HepG2 (cell line): ENCODE measurements around the gene ARHGAP15. TPM values are rescaled to one million over a fixed set of nuclear protein-coding genes. Genes with fewer than 3 reads are reported as not detected.

ENCODE experiments used
- ATAC-seq: fragments of 200-7000 bp; cut with Tn5 transposase; 3 replicates; pipeline ENCODE4 v1.9.1; 2020; ENCODE audit warnings: mild to moderate bottlenecking, moderate library complexity
- BruUV-seq: library from RNA; stranded (reverse); fragments of 400-500 nt; replicated peaks from 2 replicates; lab custom pipeline; 2021; lab: Mats Ljungman, UMichigan
- CTCF ChIA-PET: fragments of 300-600 bp; formaldehyde crosslinking; extraction: SDS; loops from one replicate; lab custom pipeline; 2021; ENCODE audit warnings: low total read pairs, inconsistent platforms, low intra/inter-chr PET ratio; lab: Yijun Ruan, JAX
- POLR2A ChIA-PET: fragments of 350-600 bp; sonication (Branson Sonifier 250); formaldehyde crosslinking; loops from one replicate; lab custom pipeline; 2020; ENCODE audit warnings: antibody characterized with exemption, inconsistent platforms; lab: Yijun Ruan, JAX
- DNase-seq: peaks from one replicate; pipeline ENCODE4 v3.0.0-alpha.2; 2015; ENCODE audit warnings: low spot score
- FAIRE-seq: peaks from 3 replicates; lab custom pipeline; 2011; peaks lifted over from hg19 to GRCh38; lab: Jason Lieb, UNC
- H2AFZ ChIP-seq: one replicate; pipeline ENCODE4 v1.6.1; 2011; ENCODE audit warnings: low read length, inconsistent platforms
- H3K27ac ChIP-seq: fragments of 300-600 bp; 3 replicates; pipeline ENCODE4 v1.8.0; 2011; ENCODE audit warnings: mixed run types, mild to moderate bottlenecking, mixed read lengths, low read length, inconsistent platforms; ENCODE audit not compliant: insufficient read depth; ENCODE audit errors: extremely low read length
- H3K27me3 ChIP-seq, 2 experiments: fragments of 200-600 bp in 1 of 2; 2 replicates in 1 of 2; 3 replicates in 1 of 2; pipeline versions ENCODE4 v1.6.0 to v1.8.0; 2011; ENCODE audit warnings: low read length in 2 of 2, mild to moderate bottlenecking in 2 of 2, moderate library complexity in 2 of 2, inconsistent platforms in 1 of 2; ENCODE audit not compliant: insufficient read depth in 2 of 2, control insufficient read depth in 1 of 2
- H3K36me3 ChIP-seq, 2 experiments: fragments of 200-600 bp in 1 of 2; replicated peaks in 1 of 2; 2 replicates in 1 of 2; 3 replicates in 1 of 2; pipeline versions ENCODE4 v1.5.1 to v1.8.0; 2011; ENCODE audit warnings: low read length in 2 of 2, inconsistent platforms in 1 of 2; ENCODE audit not compliant: insufficient read depth in 2 of 2, control insufficient read depth in 1 of 2
- H3K4me1 ChIP-seq: 2 replicates; pipeline ENCODE4 v1.5.1; 2012; ENCODE audit warnings: low read length, inconsistent platforms; ENCODE audit not compliant: insufficient read depth
- H3K4me2 ChIP-seq: 2 replicates; pipeline ENCODE4 v1.6.0; 2011; ENCODE audit warnings: low read depth, low read length, inconsistent platforms
- H3K4me3 ChIP-seq, 3 experiments: fragments of 200-600 bp in 1 of 3; sonication (generic), shearing (Covaris generic) in 1 of 3; replicated peaks in 1 of 3; 2 replicates each; pipeline ENCODE4 v1.5.1; 2011 to 2016; ENCODE audit warnings: low read length in 3 of 3, inconsistent platforms in 2 of 3, low read depth in 2 of 3, mild to moderate bottlenecking in 2 of 3, control low read depth in 1 of 3, mixed read lengths in 1 of 3; ENCODE audit not compliant: insufficient read depth in 1 of 3
- H3K79me2 ChIP-seq: one replicate; pipeline ENCODE4 v1.6.1; 2011; ENCODE audit warnings: low read length, inconsistent platforms; ENCODE audit not compliant: insufficient read depth
- H3K9ac ChIP-seq: 2 replicates; pipeline ENCODE4 v1.6.0; 2011; ENCODE audit warnings: mild to moderate bottlenecking, low read depth, low read length, inconsistent platforms; ENCODE audit not compliant: insufficient read depth
- H3K9me3 ChIP-seq: 2 replicates; pipeline ENCODE4 v1.5.1; 2012; ENCODE audit warnings: mild to moderate bottlenecking, low read length
- H4K20me1 ChIP-seq: 2 replicates; pipeline ENCODE4 v1.6.0; 2011; ENCODE audit warnings: inconsistent platforms, mild to moderate bottlenecking, low read length, moderate library complexity; ENCODE audit not compliant: insufficient read depth
- CREB1 ChIP-seq, 2 experiments: fragments of 450-650 bp in 1 of 2; IDR thresholded peaks; 2 replicates each; pipeline ENCODE4 v1.6.1; 2016 to 2017; ENCODE audit warnings: control low read depth in 1 of 2, mild to moderate bottlenecking in 1 of 2, missing compliant biosample characterization in 1 of 2, missing genetic modification characterization in 1 of 2
- DMAP1 ChIP-seq: IDR thresholded peaks from 2 replicates; pipeline ENCODE4 v1.6.1; 2016
- DPF2 ChIP-seq: sonication (generic); formaldehyde crosslinking; IDR thresholded peaks from 2 replicates; pipeline ENCODE4 v1.4.0; 2020; ENCODE audit warnings: mild to moderate bottlenecking, low read depth, missing genetic modification reagents, borderline replicate concordance
- FOSL1 ChIP-seq: sonication (generic); formaldehyde crosslinking; IDR thresholded peaks from 2 replicates; pipeline ENCODE4 v1.9.0; 2021; ENCODE audit warnings: missing genetic modification reagents, borderline replicate concordance
- MXI1 ChIP-seq: IDR thresholded peaks from 3 replicates; pipeline ENCODE4 v1.6.1; 2012; ENCODE audit warnings: low read depth, low read length, inconsistent platforms, borderline replicate concordance
- NCOA2 ChIP-seq: sonication (generic); formaldehyde crosslinking; IDR thresholded peaks from 2 replicates; pipeline ENCODE4 v1.8.0; 2022; ENCODE audit warnings: inconsistent platforms
- NR1H2 ChIP-seq: sonication (generic); formaldehyde crosslinking; IDR thresholded peaks from 2 replicates; pipeline ENCODE4 v1.8.1; 2022; ENCODE audit warnings: low read depth, missing genetic modification reagents, borderline replicate concordance
- RFX1 ChIP-seq: fragments of 450-650 bp; IDR thresholded peaks from 2 replicates; pipeline ENCODE4 v1.6.1; 2017
- SP140L ChIP-seq: sonication (generic); formaldehyde crosslinking; IDR thresholded peaks from 2 replicates; pipeline ENCODE4 v1.4.0; 2020; ENCODE audit warnings: missing genetic modification reagents, borderline replicate concordance
- TCF7 ChIP-seq: sonication (generic); IDR thresholded peaks from 2 replicates; pipeline ENCODE4 v1.6.1; 2016; ENCODE audit warnings: antibody characterized with exemption, low read depth
- TOE1 ChIP-seq: sonication (generic); formaldehyde crosslinking; IDR thresholded peaks from 2 replicates; pipeline ENCODE4 v1.4.0; 2020; ENCODE audit warnings: mild to moderate bottlenecking, missing genetic modification reagents
- TRIM24 ChIP-seq: sonication (generic); formaldehyde crosslinking; IDR thresholded peaks from 2 replicates; pipeline ENCODE4 v1.8.0; 2022; ENCODE audit warnings: mild to moderate bottlenecking, missing genetic modification reagents
- ZFP36L1 ChIP-seq: sonication (generic); formaldehyde crosslinking; IDR thresholded peaks from 2 replicates; pipeline ENCODE4 v1.8.0; 2022; ENCODE audit warnings: mild to moderate bottlenecking, missing genetic modification reagents, moderate library complexity
- ZFP36L2 ChIP-seq: sonication (generic); formaldehyde crosslinking; IDR thresholded peaks from 2 replicates; pipeline ENCODE4 v1.4.0; 2020; ENCODE audit warnings: missing genetic modification reagents
- ZFYVE20 ChIP-seq: sonication (generic); formaldehyde crosslinking; IDR thresholded peaks from 2 replicates; pipeline ENCODE4 v1.8.0; 2023; ENCODE audit warnings: low read depth, mild to moderate bottlenecking, moderate library complexity, missing genetic modification reagents, borderline replicate concordance
- ZNF12 ChIP-seq: sonication (generic); formaldehyde crosslinking; IDR thresholded peaks from 2 replicates; pipeline ENCODE4 v1.5.0; 2020; ENCODE audit warnings: missing genetic modification reagents
- ZNF160 ChIP-seq: sonication (generic); formaldehyde crosslinking; IDR thresholded peaks from 2 replicates; pipeline ENCODE4 v1.8.0; 2022; ENCODE audit warnings: mild to moderate bottlenecking, inconsistent platforms, missing genetic modification reagents
- ZNF207 ChIP-seq: fragments of 450-650 bp; IDR thresholded peaks from 2 replicates; pipeline ENCODE4 v1.6.1; 2016; ENCODE audit warnings: antibody characterized with exemption, borderline replicate concordance
- ZNF598 ChIP-seq: sonication (generic); formaldehyde crosslinking; IDR thresholded peaks from 2 replicates; pipeline ENCODE4 v1.5.1; 2020; ENCODE audit warnings: mild to moderate bottlenecking, missing genetic modification reagents, borderline replicate concordance
- ZNF629 ChIP-seq: sonication (generic); formaldehyde crosslinking; conservative IDR thresholded peaks from 2 replicates; pipeline ENCODE4 v1.5.0; 2020; ENCODE audit warnings: missing genetic modification reagents
- ZNF766 ChIP-seq: sonication (generic); formaldehyde crosslinking; IDR thresholded peaks from 2 replicates; pipeline ENCODE4 v1.5.0; 2020; ENCODE audit warnings: missing genetic modification reagents, borderline replicate concordance
- ZNF788 ChIP-seq: sonication (generic); formaldehyde crosslinking; IDR thresholded peaks from 2 replicates; pipeline ENCODE4 v1.5.0; 2020; ENCODE audit warnings: mild to moderate bottlenecking, missing genetic modification reagents, borderline replicate concordance
- WGBS: methylation state at CpG from one replicate; pipeline ENCODE4 v1.1.6; 2017; ENCODE audit warnings: low lambda C conversion rate; 5-methylcytosine and 5-hydroxymethylcytosine counted together
- in situ Hi-C: cut with HindIII; loops from 2 replicates; pipeline ENCODE4 v1.10.0; 2017; ENCODE audit warnings: low pct_unique_long_range_greater_than_20kb; ENCODE audit not compliant: extremely low pct_ligation_motif_present
- intact Hi-C: fragments of 100-400 bp; cut with micrococcal nuclease; formaldehyde crosslinking; loops from one replicate; pipeline ENCODE4 v1.10.0; 2022; ENCODE audit not compliant: unreplicated experiment
- polyA plus RNA-seq, 8 experiments: library from polyadenylated mRNA; depleted of rRNA in 3 of 8; stranded (reverse) in 7 of 8; unstranded in 1 of 8; fragments of >200 nt; fragmentation: Illumina TruSeq in 4 of 8; extraction: Trizol in 4 of 8; gene quantifications; 2 replicates each; pipeline versions ENCODE4 v1.2.1 to v1.2.3, GENCODE V29; 2011 to 2016; ENCODE audit warnings: low read depth in 4 of 8, missing spikeins in 1 of 8, mixed read lengths in 1 of 8; ENCODE audit not compliant: insufficient read depth in 1 of 8
- total RNA-seq, 5 experiments: library from RNA; depleted of rRNA; stranded (reverse); fragments of >200 nt; fragmentation: Illumina TruSeq; extraction: Trizol; gene quantifications; 2 replicates each; pipeline ENCODE4 v1.2.3, GENCODE V29; 2016; ENCODE audit warnings: low read depth in 1 of 5
- TF ChIP-seq, protein P1 (sequence below): sonication (generic); formaldehyde crosslinking; IDR thresholded peaks from 2 replicates; pipeline ENCODE4 v1.5.0; 2020; ENCODE audit warnings: mild to moderate bottlenecking, missing genetic modification reagents, borderline replicate concordance

The ARHGAP15 gene
- total and polyA plus RNA-seq, 2 of the 13 experiments (the other 11 are each of a cell fraction or from before 2014, with no cell fraction given) = 0.04 TPM; not detected in 1

DNA sequence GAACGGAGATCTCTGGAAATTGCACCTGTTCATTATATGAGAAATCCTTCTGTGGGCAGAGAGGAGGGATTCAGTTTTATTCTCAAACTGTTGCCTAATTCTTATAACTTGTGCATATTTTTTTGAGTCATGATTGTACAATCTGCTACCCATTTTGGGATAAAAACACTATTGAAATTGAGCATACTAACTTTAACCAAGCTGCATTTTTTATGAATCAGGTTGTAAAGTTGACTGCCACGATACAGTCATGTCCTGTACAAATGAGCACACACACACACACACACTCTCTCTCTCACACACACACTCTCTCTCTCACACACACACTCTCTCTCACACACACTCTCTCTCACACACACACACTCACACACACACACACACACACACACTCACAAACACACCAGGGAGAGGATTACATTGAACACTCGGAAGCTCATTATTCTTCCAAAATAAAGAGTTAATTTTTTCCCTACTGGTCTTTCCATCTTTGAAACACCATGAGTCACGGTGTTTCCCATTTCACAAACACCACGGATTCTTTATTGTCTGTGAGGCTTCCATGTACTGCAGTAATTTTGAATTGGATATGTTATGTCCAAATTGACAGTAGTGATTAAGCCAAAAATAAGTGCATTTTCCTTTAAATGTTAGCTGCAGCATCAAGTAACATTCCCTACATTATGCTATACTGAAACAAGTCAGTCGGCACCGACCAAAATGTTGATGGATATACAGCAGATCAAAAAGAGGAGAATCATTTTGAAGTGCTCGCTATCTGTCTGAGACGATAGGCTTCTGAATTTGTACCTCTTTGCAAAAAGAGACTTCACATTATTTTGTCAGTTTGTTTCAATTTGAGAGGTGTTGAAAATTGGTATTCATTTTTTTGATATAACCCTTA, 216.9 kb downstream of the ARHGAP15 start (continued):
- TF ChIP-seq NR1H2 (CRISPR knock-in tag) = no peak
- no peak for TF ChIP-seq ZNF160 (CRISPR knock-in tag)
- no peak for TF ChIP-seq MXI1
- TF ChIP-seq ZNF629 (CRISPR knock-in tag) = no peak
- TF ChIP-seq TOE1 (CRISPR knock-in tag) = no peak
- TF ChIP-seq TRIM24 = no peak
- TF ChIP-seq TCF7 = no peak
- no peak for TF ChIP-seq ZNF788 (CRISPR knock-in tag)
- TF ChIP-seq ZFYVE20 (CRISPR knock-in tag) = no peak
- TF ChIP-seq SP140L (CRISPR knock-in tag) = no peak

DNA sequence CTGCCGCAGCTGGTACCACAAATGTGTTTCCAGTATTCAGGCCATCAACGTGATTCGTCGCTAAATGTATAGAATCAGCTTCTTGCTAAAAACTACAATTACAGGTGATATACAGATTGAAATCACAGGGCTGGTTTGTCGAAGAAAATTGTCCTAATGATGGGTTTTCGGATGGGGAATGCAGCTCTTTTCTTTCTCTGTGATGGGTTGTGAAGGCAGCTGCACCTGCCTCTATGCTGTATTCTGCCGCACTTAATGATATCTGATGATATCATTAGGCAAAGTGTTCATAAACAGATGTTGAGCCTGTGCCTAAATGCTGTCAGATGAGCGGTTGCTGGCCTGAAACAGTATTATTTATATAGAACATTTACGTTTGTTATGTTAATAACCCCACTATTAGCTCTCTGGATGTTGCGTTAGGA, 218.1 kb downstream of the ARHGAP15 start:
- 18% methylated on average over 10 of the region's 10 CpGs for WGBS
- in situ Hi-C loops (no loop called here), intact Hi-C loops (no loop called here)
- POLR2A ChIA-PET = no interaction called here
- H3K27ac ChIP-seq = no peak overlapping the region
- no peaks in the 10 kb centered on the region for H3K9me3 ChIP-seq
- no peak overlapping the region for H3K4me3 ChIP-seq
- no peak for DNase-seq
- H2AFZ ChIP-seq = no peak overlapping the region
- no peaks in the 10 kb centered on the region for H4K20me1 ChIP-seq
- no peak for FAIRE-seq
- no peaks in the 10 kb centered on the region for H3K36me3 ChIP-seq
- no peak overlapping the region for H3K9ac ChIP-seq
- TF ChIP-seq DMAP1 (CRISPR knock-in tag) = no peak
- no peak for TF ChIP-seq RFX1
- TF ChIP-seq ZFP36L1 (CRISPR knock-in tag) = no peak
- TF ChIP-seq, protein P1, sequence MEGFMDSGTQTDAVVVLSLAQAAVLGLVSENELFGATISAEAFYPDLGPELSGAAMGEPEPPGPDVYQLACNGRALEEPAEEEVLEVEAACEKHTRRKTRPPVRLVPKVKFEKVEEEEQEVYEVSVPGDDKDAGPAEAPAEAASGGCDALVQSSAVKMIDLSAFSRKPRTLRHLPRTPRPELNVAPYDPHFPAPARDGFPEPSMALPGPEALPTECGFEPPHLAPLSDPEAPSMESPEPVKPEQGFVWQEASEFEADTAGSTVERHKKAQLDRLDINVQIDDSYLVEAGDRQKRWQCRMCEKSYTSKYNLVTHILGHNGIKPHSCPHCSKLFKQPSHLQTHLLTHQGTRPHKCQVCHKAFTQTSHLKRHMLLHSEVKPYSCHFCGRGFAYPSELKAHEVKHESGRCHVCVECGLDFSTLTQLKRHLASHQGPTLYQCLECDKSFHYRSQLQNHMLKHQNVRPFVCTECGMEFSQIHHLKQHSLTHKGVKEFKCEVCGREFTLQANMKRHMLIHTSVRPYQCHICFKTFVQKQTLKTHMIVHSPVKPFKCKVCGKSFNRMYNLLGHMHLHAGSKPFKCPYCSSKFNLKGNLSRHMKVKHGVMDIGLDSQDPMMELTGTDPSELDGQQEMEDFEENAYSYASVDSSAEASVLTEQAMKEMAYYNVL (CRISPR knock-in tag) = no peak
- no peak for TF ChIP-seq ZNF766
- no peak for TF ChIP-seq DPF2 (CRISPR knock-in tag)
- no peak for TF ChIP-seq ZNF12 (CRISPR knock-in tag)
- no peak for TF ChIP-seq ZFP36L2 (CRISPR knock-in tag)
- TF ChIP-seq NCOA2 (CRISPR knock-in tag) = no peak
- TF ChIP-seq CREB1 (IDR thresholded peaks at IDR 0.05) = no peak
- no peak for TF ChIP-seq CREB1 (CRISPR knock-in tag; IDR thresholded peaks at IDR 0.05)
- TF ChIP-seq FOSL1 = no peak
- TF ChIP-seq ZNF598 (CRISPR knock-in tag) = no peak
- no peak for TF ChIP-seq ZNF207
- TF ChIP-seq, all 625 proteins: peak for 0
- no TSS peak for BruUV-seq
- CTCF ChIA-PET = no interaction called here
- Histone ChIP-seq H3K79me2 (no peaks in the 10 kb centered on the region), H3K4me1 (no peaks in the 10 kb centered on the region), H3K4me2 (no peak overlapping the region), H3K27me3 (peaks cover 0 to 6% of the 10 kb centered on the region in 2 experiments; a peak in 1 of 5 replicates)
- ATAC-seq = no peak
